WI38 (cell line): ENCODE measurements around the gene RHBG.

Experiments
- H3K4me3 ChIP-seq: 2 replicates; pipeline ENCODE4 v1.5.1; 2011; ENCODE audit warnings: low read depth, mild to moderate bottlenecking, control low read depth, low read length
- CTCF ChIP-seq: IDR thresholded peaks from 2 replicates; pipeline ENCODE4 v1.5.1; 2012; ENCODE audit warnings: low read depth, mild to moderate bottlenecking, control low read depth, low read length

The RHBG gene

GRCh38 chr1:156388174-156389137, 19.4 kb downstream of the RHBG start:
- no peak overlapping the region for H3K4me3 ChIP-seq

GRCh38 chr1:156389311-156389710, 20.3 kb downstream of the RHBG start:
- no peak overlapping the region for H3K4me3 ChIP-seq

More at GRCh38 chr1:156388174-156389137, 19.4 kb downstream of the RHBG start:
- no peak for TF ChIP-seq CTCF

GRCh38 chr1:156390469-156391365, 21.7 kb downstream of the RHBG start:
- H3K4me3 ChIP-seq: no peak overlapping the region
- TF ChIP-seq CTCF: no peak

More at GRCh38 chr1:156389311-156389710, 20.3 kb downstream of the RHBG start:
- TF ChIP-seq CTCF: no peak

GRCh38 chr1:156391366-156391677, 22.3 kb downstream of the RHBG start:
- H3K4me3 ChIP-seq: no peak overlapping the region
- TF ChIP-seq CTCF: no peak

- H3K4me3 ChIP-seq: no peak overlapping the region
- TF ChIP-seq CTCF: no peak
These were observed 22.7 kb downstream of the RHBG start for GRCh38 chr1:156391701-156392100.

GRCh38 chr1:156392452-156392853, 23.4 kb downstream of the RHBG start:
- no peak for TF ChIP-seq CTCF
- no peak overlapping the region for H3K4me3 ChIP-seq
